Neuronal stem cell (in vitro differentiated cells): ENCODE data around the gene MTFR1L.

Experiments used
- DNase-seq: peaks from one replicate; pipeline ENCODE4 v3.0.0-alpha.2; 2013; ENCODE audit warnings: low spot score
- H2AFZ ChIP-seq: one replicate; pipeline ENCODE4 v1.6.1; 2013; ENCODE audit warnings: mild to moderate bottlenecking, low read length, inconsistent platforms
- H2AK5ac ChIP-seq: 2 replicates; pipeline ENCODE4 v1.6.1; 2013; ENCODE audit warnings: low read depth, mild to moderate bottlenecking, inconsistent platforms, low read length, moderate library complexity, mixed read lengths
- H2BK120ac ChIP-seq: 2 replicates; pipeline ENCODE4 v1.6.1; 2013; ENCODE audit warnings: low read depth, mild to moderate bottlenecking, inconsistent platforms, low read length, moderate library complexity, mixed read lengths
- H2BK12ac ChIP-seq: one replicate; pipeline ENCODE4 v1.6.1; 2013; ENCODE audit warnings: low read length, inconsistent platforms
- H2BK15ac ChIP-seq: 2 replicates; pipeline ENCODE4 v1.6.1; 2013; ENCODE audit warnings: mild to moderate bottlenecking, low read length, inconsistent platforms, mixed read lengths
- H2BK5ac ChIP-seq: one replicate; pipeline ENCODE4 v1.6.1; 2013; ENCODE audit warnings: inconsistent platforms, mild to moderate bottlenecking, low read length, moderate library complexity
- H3K14ac ChIP-seq: one replicate; pipeline ENCODE4 v1.6.1; 2013; ENCODE audit warnings: low read length, inconsistent platforms
- H3K18ac ChIP-seq: 2 replicates; pipeline ENCODE4 v1.6.1; 2013; ENCODE audit warnings: low read length, inconsistent platforms
- H3K23ac ChIP-seq: 2 replicates; pipeline ENCODE4 v1.6.1; 2013; ENCODE audit warnings: low read depth, mild to moderate bottlenecking, mixed read lengths, low read length, inconsistent platforms; ENCODE audit not compliant: poor library complexity
- H3K27ac ChIP-seq: replicated peaks from 3 replicates; pipeline ENCODE4 v1.5.1; 2013; ENCODE audit warnings: low read length, inconsistent platforms
- H3K27me3 ChIP-seq, 3 experiments: 2 replicates each; pipeline ENCODE4 v1.6.1; 2013; ENCODE audit warnings: low read length in 3 of 3, mild to moderate bottlenecking in 2 of 3, inconsistent platforms in 1 of 3, low read depth in 1 of 3, mixed read lengths in 1 of 3, moderate library complexity in 1 of 3; ENCODE audit not compliant: control insufficient read depth in 3 of 3, insufficient read depth in 3 of 3
- H3K36me3 ChIP-seq, 2 donors: replicated peaks in 1 of 2; 2 replicates each; pipeline ENCODE4 v1.6.1; 2013; ENCODE audit warnings: low read length in 2 of 2; ENCODE audit not compliant: control insufficient read depth in 2 of 2, insufficient read depth in 2 of 2
- H3K4ac ChIP-seq: 2 replicates; pipeline ENCODE4 v1.6.1; 2013; ENCODE audit warnings: inconsistent platforms, mild to moderate bottlenecking, low read length, moderate library complexity
- H3K4me1 ChIP-seq, 2 donors: 1 replicate in 1 of 2; 2 replicates in 1 of 2; pipeline ENCODE4 v1.6.1; 2013; ENCODE audit warnings: low read length in 2 of 2, low read depth in 1 of 2; ENCODE audit not compliant: control insufficient read depth in 2 of 2, insufficient read depth in 1 of 2
- H3K4me2 ChIP-seq: one replicate; pipeline ENCODE4 v1.6.1; 2013; ENCODE audit warnings: mild to moderate bottlenecking, low read length, inconsistent platforms; ENCODE audit not compliant: insufficient read depth, poor library complexity, severe bottlenecking
- H3K4me3 ChIP-seq, 2 donors: 2 replicates each; pipeline ENCODE4 v1.5.1; 2013; ENCODE audit warnings: low read length in 2 of 2, mild to moderate bottlenecking in 2 of 2, inconsistent platforms in 1 of 2, moderate library complexity in 1 of 2
- H3K79me1 ChIP-seq: one replicate; pipeline ENCODE4 v1.6.1; 2013; ENCODE audit warnings: low read depth, mild to moderate bottlenecking, inconsistent platforms, low read length, moderate library complexity
- H3K9ac ChIP-seq: one replicate; pipeline ENCODE4 v1.6.1; 2013; ENCODE audit warnings: mild to moderate bottlenecking, low read depth, low read length, inconsistent platforms; ENCODE audit not compliant: poor library complexity
- H3K9me3 ChIP-seq, 2 donors: replicated peaks in 1 of 2; 2 replicates each; pipeline versions ENCODE3 to v1.6.1; 2013; ENCODE audit warnings: low read length in 2 of 2, mild to moderate bottlenecking in 2 of 2, inconsistent platforms in 1 of 2, low read depth in 1 of 2, mixed read lengths in 1 of 2, moderate library complexity in 1 of 2; ENCODE audit not compliant: control insufficient read depth in 2 of 2, insufficient read depth in 1 of 2
- H4K8ac ChIP-seq: one replicate; pipeline ENCODE4 v1.6.1; 2013; ENCODE audit warnings: low read depth, mild to moderate bottlenecking, inconsistent platforms, low read length, moderate library complexity
- H4K91ac ChIP-seq: one replicate; pipeline ENCODE4 v1.6.1; 2013; ENCODE audit warnings: low read length, low read depth, mild to moderate bottlenecking, inconsistent platforms; ENCODE audit not compliant: poor library complexity
- WGBS, 2 donors: extraction: QIAGEN DNeasy Blood & Tissue Kit; methylation state at CpG; one replicate each; pipeline ENCODE4 v1.1.7; 2013; ENCODE audit warnings: missing lambda C conversion rate in 2 of 2, mixed read lengths in 1 of 2; ENCODE audit not compliant: insufficient read length in 2 of 2, insufficient replicate concordance in 1 of 2; ENCODE audit errors: extremely low coverage in 2 of 2; 5-methylcytosine and 5-hydroxymethylcytosine counted together

Gene MTFR1L

DNA sequence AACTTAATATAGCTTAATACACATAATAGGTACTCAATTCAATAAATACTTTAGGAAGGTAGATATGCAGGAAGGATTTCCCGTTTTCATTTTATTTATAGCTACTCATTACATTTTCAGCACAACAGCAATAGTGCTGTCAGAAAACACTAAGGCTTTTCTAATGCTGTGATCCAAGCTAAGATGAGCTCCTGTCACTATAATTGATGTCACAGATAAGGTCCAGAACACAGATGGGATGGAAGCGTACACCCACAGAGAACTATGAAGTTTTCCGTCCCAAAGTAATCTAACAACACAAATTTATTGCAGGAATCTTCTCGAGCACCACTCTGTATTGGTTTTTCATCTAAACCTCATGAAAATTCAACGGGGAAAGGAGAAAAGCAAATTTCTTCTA lies 25.9 kb downstream of the MTFR1L start:
- no peaks in the 10 kb centered on the region for H3K27me3 ChIP-seq
- no peak overlapping the region for H3K27ac ChIP-seq
- H4K91ac ChIP-seq = no peak overlapping the region
- no peaks in the 10 kb centered on the region for H3K36me3 ChIP-seq
- no peak overlapping the region for H4K8ac ChIP-seq
- no peaks in the 10 kb centered on the region for H3K9me3 ChIP-seq
- H3K4me3 ChIP-seq = no peak overlapping the region
- no peak overlapping the region for H3K4ac ChIP-seq
- no peak overlapping the region for H3K4me2 ChIP-seq
- H2AFZ ChIP-seq = no peak overlapping the region
- no CpG with 5 or more reads among the region's 5 CpGs for WGBS, 2 donors
- H2BK12ac ChIP-seq = no peak overlapping the region
- no peak overlapping the region for H3K14ac ChIP-seq
- H2AK5ac ChIP-seq = no peak overlapping the region
- H2BK15ac ChIP-seq = no peak overlapping the region
- H3K9ac ChIP-seq = no peak overlapping the region
- H2BK120ac ChIP-seq = no peak overlapping the region
- no peak overlapping the region for H2BK5ac ChIP-seq
- H3K18ac ChIP-seq = no peak overlapping the region
- H3K4me1 ChIP-seq = peaks cover 0 to 4% of the 10 kb centered on the region in 2 donors
- no peaks in the 10 kb centered on the region for H3K79me1 ChIP-seq
- no peak for DNase-seq
- no peak overlapping the region for H3K23ac ChIP-seq

- no peak overlapping the region for H3K23ac ChIP-seq
Observed at GRCh38 chr1:25847929-25848328, 28.2 kb downstream of the MTFR1L start.

DNA sequence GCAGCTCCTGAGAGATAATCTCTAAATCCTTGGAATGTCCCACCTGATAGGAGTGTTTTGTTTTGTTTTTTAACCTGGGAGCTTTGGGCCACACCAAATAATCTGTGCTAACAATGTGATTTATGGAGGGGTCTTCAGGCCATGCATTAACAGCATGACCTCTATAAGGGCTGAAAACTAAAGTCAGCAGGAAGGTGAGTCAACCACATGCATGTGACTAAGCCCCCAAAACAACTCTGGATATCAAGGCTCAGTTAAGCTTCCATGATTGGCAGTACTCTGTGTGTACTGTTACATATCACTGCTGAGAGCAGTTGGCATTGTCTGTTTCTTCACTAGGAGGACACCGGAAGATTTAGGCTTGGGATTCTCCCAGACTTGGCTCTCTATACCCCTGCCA lies 28.8 kb downstream of the MTFR1L start:
- peaks cover 0 to 4% of the 10 kb centered on the region in 2 donors for H3K4me1 ChIP-seq
- no peak for DNase-seq
- no peak overlapping the region for H2BK120ac ChIP-seq
- no peak overlapping the region for H3K9ac ChIP-seq
- no peak overlapping the region for H2BK15ac ChIP-seq
- H3K23ac ChIP-seq = no peak overlapping the region
- H3K79me1 ChIP-seq = no peaks in the 10 kb centered on the region
- WGBS, 2 donors = no CpG with 5 or more reads among the region's 1 CpG
- no peak overlapping the region for H2AK5ac ChIP-seq
- no peak overlapping the region for H3K4me2 ChIP-seq
- no peak overlapping the region for H2BK12ac ChIP-seq
- H3K36me3 ChIP-seq = no peaks in the 10 kb centered on the region
- H2AFZ ChIP-seq = no peak overlapping the region
- no peak overlapping the region for H3K14ac ChIP-seq
- no peak overlapping the region for H4K8ac ChIP-seq
- H3K18ac ChIP-seq = no peak overlapping the region
- H4K91ac ChIP-seq = no peak overlapping the region
- no peak overlapping the region for H3K27ac ChIP-seq
- no peak overlapping the region for H2BK5ac ChIP-seq
- peaks cover 0 to 2% (median 0%) of the 10 kb centered on the region in 3 experiments for H3K27me3 ChIP-seq
- H3K9me3 ChIP-seq = peaks cover 0 to 4% of the 10 kb centered on the region in 2 donors
- no peak overlapping the region for H3K4ac ChIP-seq
- H3K4me3 ChIP-seq = no peak overlapping the region

More at GRCh38 chr1:25847929-25848328, 28.2 kb downstream of the MTFR1L start:
- H3K14ac ChIP-seq = no peak overlapping the region
- H3K4me3 ChIP-seq = no peak overlapping the region
- H2BK15ac ChIP-seq = no peak overlapping the region
- no peak overlapping the region for H2BK5ac ChIP-seq
- no peaks in the 10 kb centered on the region for H3K79me1 ChIP-seq
- peaks cover 0 to 4% of the 10 kb centered on the region in 2 donors for H3K9me3 ChIP-seq
- no CpG with 5 or more reads among the region's 4 CpGs for WGBS, 2 donors
- no peaks in the 10 kb centered on the region for H3K36me3 ChIP-seq
- H3K27ac ChIP-seq = no peak overlapping the region
- no peak overlapping the region for H2BK12ac ChIP-seq
- peaks cover 0 to 2% (median 0%) of the 10 kb centered on the region in 3 experiments for H3K27me3 ChIP-seq
- no peak overlapping the region for H2BK120ac ChIP-seq
- H2AFZ ChIP-seq = no peak overlapping the region
- DNase-seq = no peak
- peaks cover 0 to 4% of the 10 kb centered on the region in 2 donors for H3K4me1 ChIP-seq
- no peak overlapping the region for H3K18ac ChIP-seq
- no peak overlapping the region for H3K9ac ChIP-seq
- no peak overlapping the region for H3K4ac ChIP-seq
- H3K4me2 ChIP-seq = no peak overlapping the region
- H4K8ac ChIP-seq = no peak overlapping the region
- no peak overlapping the region for H2AK5ac ChIP-seq
- no peak overlapping the region for H4K91ac ChIP-seq

DNA sequence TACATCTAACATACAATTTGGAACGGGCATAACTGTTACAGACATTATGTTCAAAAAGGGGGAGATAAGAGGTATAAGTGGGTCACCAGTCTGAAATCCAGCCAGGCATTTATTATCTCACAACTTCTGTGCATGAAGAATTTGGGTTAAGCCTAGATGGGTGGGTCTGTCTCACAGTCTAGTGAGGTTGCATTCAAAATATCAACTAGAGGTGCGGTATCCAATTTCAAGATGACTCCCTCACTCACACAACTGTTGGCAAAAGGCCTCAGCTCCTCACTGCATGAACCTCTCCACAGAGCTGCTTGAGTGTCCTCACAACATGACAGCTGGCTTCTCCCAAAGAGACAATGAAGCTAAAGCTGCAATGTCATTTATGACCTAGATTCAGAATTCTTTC lies 34.8 kb downstream of the MTFR1L start:
- Histone ChIP-seq H2BK5ac (no peak overlapping the region), H2AK5ac (no peak overlapping the region), H4K91ac (no peak overlapping the region), H2BK120ac (no peak overlapping the region), H2AFZ (no peak overlapping the region), H3K4ac (no peak overlapping the region), H3K9me3 (peaks cover 0 to 4% of the 10 kb centered on the region in 2 donors), H3K14ac (no peak overlapping the region), H2BK15ac (no peak overlapping the region), H3K4me2 (no peak overlapping the region), H3K23ac (no peak overlapping the region), H3K36me3 (no peaks in the 10 kb centered on the region), H3K27ac (no peak overlapping the region), H3K4me1 (peaks cover 2 to 3% of the 10 kb centered on the region in 2 donors), H4K8ac (no peak overlapping the region), H3K79me1 (no peaks in the 10 kb centered on the region), H3K4me3 (no peak overlapping the region), H2BK12ac (no peak overlapping the region), H3K9ac (no peak overlapping the region), H3K18ac (no peak overlapping the region), H3K27me3 (peaks cover 0 to 2% (median 0%) of the 10 kb centered on the region in 3 experiments)
- WGBS, 2 donors = no CpG with 5 or more reads among the region's 2 CpGs
- DNase-seq = no peak
